Effector memory CD8-positive, alpha-beta T cell (primary cell): ENCODE results near the gene PM20D1.
A peak's percentile ranks its signal among the peaks of the same experiment; 100 is the strongest.
"Not testable (repeated sequence)": the region's sequence is repeated elsewhere in the genome, so short reads cannot be mapped to it uniquely, and the experiment has no call there.

Source experiments
- ATAC-seq: fragments of 150-1000 bp; cut with Tn5 transposase; replicated peaks from 2 replicates; pipeline ENCODE4 v1.10.0; 2021; ENCODE audit warnings: mild to moderate bottlenecking, moderate library complexity
- DNase-seq, 3 experiments: peaks; one replicate each; pipeline ENCODE4 v3.0.0; 2021
- H3K27ac Mint-ChIP-seq, 2 donors: one replicate each; pipeline ENCODE4 v1.8.0; 2022; ENCODE audit warnings: mild to moderate bottlenecking in 2 of 2, mixed read lengths in 2 of 2, moderate library complexity in 2 of 2
- H3K27me3 Mint-ChIP-seq, 2 donors: one replicate each; pipeline ENCODE4 v1.8.0; 2022; ENCODE audit warnings: mixed read lengths in 2 of 2
- H3K36me3 Mint-ChIP-seq: one replicate; pipeline ENCODE4 v1.8.0; 2022; ENCODE audit warnings: mild to moderate bottlenecking, moderate library complexity, mixed read lengths; ENCODE audit not compliant: insufficient read depth
- H3K4me1 Mint-ChIP-seq, 2 donors: one replicate each; pipeline ENCODE4 v1.8.0; 2022; ENCODE audit warnings: low read depth in 2 of 2, mixed read lengths in 2 of 2
- H3K4me3 Mint-ChIP-seq, 2 donors: one replicate each; pipeline ENCODE4 v1.8.0; 2022; ENCODE audit warnings: mild to moderate bottlenecking in 2 of 2, mixed read lengths in 2 of 2, moderate library complexity in 2 of 2
- H3K9me3 Mint-ChIP-seq, 2 donors: one replicate each; pipeline ENCODE4 v1.8.0; 2022; ENCODE audit warnings: mixed read lengths in 2 of 2

The PM20D1 gene

DNA sequence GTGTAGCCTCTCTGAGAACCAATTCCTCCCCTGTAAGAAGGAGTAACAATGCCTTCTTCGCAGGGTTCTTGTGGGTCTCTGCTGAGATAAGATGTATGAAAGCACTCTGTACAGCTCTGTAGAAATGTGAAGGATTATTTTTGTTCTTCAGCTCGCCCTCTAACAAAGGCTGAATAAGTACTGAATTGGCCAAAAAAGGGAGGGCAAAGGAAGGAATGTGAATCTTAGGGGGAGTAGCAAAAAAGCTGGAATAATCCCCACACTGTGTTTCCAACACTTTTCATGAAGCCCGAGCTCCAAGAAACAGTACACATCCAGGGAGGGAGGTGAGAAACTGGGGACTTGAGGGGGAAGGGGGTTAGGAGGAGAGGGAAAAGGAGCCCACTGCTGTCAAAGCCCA lies 22.9 kb downstream of the PM20D1 start:
- H3K36me3 Mint-ChIP-seq = no peaks in the 10 kb centered on the region
- DNase-seq (no peak), ATAC-seq (no peak)
- H3K27me3 Mint-ChIP-seq = no peaks in the 10 kb centered on the region
- H3K4me3 Mint-ChIP-seq = no peak overlapping the region
- peaks cover 13 to 18% of the 10 kb centered on the region in 2 donors for H3K4me1 Mint-ChIP-seq
- H3K9me3 Mint-ChIP-seq = no peaks in the 10 kb centered on the region
- H3K27ac Mint-ChIP-seq = no peak overlapping the region

DNA sequence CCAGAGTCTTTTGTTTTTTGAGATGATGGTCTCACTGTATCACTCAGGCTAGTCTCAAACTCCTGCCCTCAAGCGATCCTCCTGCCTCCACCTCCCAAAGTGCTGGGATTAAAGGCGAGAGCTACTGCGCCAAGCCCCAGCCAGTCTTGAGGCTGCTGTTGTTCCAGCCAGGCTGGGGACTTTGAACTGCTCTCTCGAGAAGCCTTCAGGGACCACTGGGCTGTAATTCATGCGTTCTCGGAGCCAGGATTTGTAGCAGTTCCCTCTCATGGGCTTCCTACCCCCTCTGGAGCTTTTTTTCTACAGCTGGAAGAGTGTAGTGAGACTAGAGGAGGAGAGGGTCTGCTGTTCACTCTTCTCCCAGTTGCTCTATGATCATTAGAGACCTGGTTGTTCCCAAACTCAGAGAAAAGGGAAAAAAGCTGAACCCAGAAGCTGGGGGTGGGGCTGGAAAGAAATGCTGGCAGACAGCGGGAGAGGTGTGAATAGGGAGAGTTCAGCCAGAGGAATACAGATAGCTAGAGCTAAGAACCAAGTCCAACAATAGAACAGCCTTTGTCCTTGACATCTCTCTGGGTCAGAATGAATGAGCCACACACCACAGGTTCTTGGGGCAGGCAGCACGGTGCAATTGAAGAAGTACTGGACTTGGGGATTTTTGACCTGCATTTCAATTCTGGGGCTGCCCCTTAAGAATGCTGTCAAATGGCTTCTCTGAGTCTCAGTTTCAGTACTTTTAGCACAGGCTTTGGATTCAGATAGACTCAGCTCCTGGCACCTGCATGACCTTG lies 23.7 kb downstream of the PM20D1 start:
- Mint-ChIP-seq H3K36me3 (no peaks in the 10 kb centered on the region), H3K27ac (no peak overlapping the region), H3K27me3 (no peaks in the 10 kb centered on the region), H3K9me3 (no peaks in the 10 kb centered on the region), H3K4me1 (peaks cover 13 to 16% of the 10 kb centered on the region in 2 donors), H3K4me3 (no peak overlapping the region)
- ATAC-seq (no peak), DNase-seq (no peak)

DNA sequence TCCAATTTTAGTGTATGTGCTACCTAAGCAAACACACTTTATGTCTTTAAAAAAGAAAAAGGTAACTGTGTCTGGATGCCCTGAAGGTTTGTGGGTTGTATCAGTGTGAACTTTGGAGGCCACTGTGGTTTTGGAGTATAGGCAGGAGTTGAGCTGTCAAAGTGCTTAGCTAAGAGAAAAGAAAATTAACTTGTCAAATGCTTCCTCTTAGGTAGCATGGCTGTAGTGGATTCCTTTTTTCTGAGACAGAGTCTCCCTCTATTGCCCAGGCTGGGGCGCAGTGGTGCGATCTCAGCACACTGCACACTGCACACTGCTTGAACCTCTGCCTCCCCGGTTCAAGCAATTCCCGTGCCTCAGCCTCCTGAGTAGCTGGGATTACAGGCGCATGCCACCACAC lies 25.8 kb downstream of the PM20D1 start:
- no peaks in the 10 kb centered on the region for H3K27me3 Mint-ChIP-seq
- H3K36me3 Mint-ChIP-seq = no peaks in the 10 kb centered on the region
- H3K4me1 Mint-ChIP-seq = peaks cover 13 to 16% of the 10 kb centered on the region in 2 donors
- H3K9me3 Mint-ChIP-seq = no peaks in the 10 kb centered on the region
- ATAC-seq (peak; percentile 86), DNase-seq (no peak)
- H3K27ac Mint-ChIP-seq = peak overlapping the region in 1 of 2 donors; percentile 54
- H3K4me3 Mint-ChIP-seq = peak overlapping the region in 1 of 2 donors; percentile 39

DNA sequence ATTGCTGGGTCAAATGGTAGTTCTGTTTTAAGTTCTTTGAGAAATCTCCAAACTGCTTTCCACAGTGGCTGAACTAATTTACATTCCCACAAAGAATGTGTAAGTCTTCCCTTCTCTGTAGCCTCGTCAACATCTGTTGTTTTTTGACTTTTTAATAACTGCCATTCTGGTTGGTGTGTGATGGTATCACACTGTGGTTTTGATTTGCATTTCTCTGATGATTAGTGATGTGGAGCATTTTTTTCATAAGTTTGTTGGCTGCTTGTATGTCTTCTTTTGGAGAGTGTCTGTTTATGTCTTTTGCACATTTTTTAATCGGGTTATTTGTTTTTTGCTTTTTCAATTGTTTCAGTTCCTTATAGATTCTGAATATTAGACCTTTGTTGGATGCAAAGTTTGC lies 26.7 kb downstream of the PM20D1 start:
- H3K9me3 Mint-ChIP-seq, H3K36me3 Mint-ChIP-seq, H3K27me3 Mint-ChIP-seq, DNase-seq: not testable (repeated sequence)
- ATAC-seq = peak; percentile 46
- peaks cover 13 to 16% of the 10 kb centered on the region in 2 donors for H3K4me1 Mint-ChIP-seq
- H3K4me3 Mint-ChIP-seq = peak overlapping the region; percentile 2 to 7
- peak overlapping the region in 1 of 2 donors; percentile 54 for H3K27ac Mint-ChIP-seq

DNA sequence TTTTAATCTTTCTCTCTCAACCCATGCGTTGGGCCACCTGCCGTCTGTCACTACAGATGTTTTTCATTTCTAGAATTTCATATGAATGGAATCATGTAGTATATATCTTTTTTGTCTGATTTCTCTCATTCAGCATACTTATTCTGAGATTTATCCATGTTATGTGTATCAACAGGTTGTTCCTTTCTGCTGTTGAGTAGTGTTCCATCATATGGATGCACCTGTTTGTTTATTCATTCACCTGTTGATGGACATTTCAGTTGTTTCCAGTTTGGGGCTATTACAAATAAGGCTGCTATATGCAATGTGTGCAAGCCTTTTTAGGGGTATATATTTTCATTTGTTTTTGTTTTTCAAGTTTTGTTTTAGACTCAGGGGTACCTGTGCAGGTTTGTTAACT lies 27.5 kb downstream of the PM20D1 start:
- Mint-ChIP-seq H3K9me3 (no peaks in the 10 kb centered on the region), H3K27ac (no peak overlapping the region), H3K4me1 (peaks cover 13 to 16% of the 10 kb centered on the region in 2 donors), H3K36me3 (no peaks in the 10 kb centered on the region), H3K4me3 (no peak overlapping the region), H3K27me3 (no peaks in the 10 kb centered on the region)
- ATAC-seq = no peak
- no peak for DNase-seq

DNA sequence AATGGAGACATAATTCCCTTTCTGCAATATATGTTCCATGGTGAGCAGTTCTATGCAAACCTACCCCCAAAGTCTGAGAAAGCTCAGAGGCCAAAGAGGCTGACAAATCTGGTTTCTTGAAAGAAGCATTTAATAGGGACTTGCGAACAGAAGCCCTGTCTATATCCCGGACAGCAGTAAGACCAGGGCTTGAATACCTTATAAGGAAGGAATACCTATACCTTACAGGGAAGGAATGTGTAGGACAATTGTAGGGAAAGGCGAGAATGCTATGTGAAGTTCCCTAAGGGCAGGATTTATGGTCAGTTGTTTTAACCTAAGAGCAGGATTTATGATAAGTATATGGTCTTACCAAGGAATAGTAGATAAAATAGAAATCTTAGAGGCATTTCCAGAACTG lies 31.9 kb downstream of the PM20D1 start:
- Mint-ChIP-seq H3K9me3 (no peaks in the 10 kb centered on the region), H3K36me3 (peaks cover 8% of the 10 kb centered on the region), H3K4me3 (no peak overlapping the region), H3K27me3 (no peaks in the 10 kb centered on the region), H3K4me1 (peaks cover 7 to 11% of the 10 kb centered on the region in 2 donors), H3K27ac (no peak overlapping the region)
- no peak for ATAC-seq
- DNase-seq = no peak

DNA sequence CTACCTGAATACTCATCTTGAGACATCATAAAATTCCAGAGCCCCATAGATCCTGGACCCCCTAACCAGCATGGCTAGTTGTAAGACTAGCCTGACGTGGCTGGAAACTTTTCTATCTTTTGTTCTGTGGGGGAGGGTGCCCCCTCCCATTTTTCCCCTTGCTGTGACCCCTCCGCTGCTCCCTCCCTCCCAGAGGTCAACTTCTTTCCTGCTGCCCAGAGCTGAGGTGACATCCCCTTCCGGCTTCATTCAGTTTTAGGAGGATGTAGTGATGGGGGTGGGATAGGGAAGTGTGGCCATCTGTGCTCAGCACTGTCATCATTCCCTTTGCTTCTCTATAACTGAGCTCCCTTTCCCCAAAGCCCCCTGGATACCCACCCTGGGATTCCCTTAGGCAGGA lies 32.6 kb downstream of the PM20D1 start:
- Mint-ChIP-seq H3K4me1 (peaks cover 9 to 10% of the 10 kb centered on the region in 2 donors), H3K4me3 (no peak overlapping the region), H3K27me3 (no peaks in the 10 kb centered on the region), H3K9me3 (no peaks in the 10 kb centered on the region), H3K27ac (no peak overlapping the region), H3K36me3 (peaks cover 10% of the 10 kb centered on the region)
- no peak for DNase-seq
- ATAC-seq = no peak

DNA sequence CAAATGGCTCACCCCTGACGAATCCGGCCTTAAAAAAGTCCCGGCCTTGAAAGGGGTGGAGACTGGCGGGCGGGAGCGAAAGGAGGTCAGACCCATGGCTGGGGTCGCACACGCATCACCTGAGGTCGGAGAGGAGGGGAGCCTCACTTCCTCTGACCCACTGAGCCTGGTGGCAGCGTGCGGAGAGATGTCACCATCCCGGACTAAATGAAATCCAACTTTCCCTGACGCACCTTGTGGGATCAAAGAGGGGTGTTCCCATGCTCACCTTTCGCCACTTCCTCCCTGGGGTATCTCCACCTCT lies 36.2 kb downstream of the PM20D1 start:
- H3K4me3 Mint-ChIP-seq = peak overlapping the region; percentile 93 to 95

DNA sequence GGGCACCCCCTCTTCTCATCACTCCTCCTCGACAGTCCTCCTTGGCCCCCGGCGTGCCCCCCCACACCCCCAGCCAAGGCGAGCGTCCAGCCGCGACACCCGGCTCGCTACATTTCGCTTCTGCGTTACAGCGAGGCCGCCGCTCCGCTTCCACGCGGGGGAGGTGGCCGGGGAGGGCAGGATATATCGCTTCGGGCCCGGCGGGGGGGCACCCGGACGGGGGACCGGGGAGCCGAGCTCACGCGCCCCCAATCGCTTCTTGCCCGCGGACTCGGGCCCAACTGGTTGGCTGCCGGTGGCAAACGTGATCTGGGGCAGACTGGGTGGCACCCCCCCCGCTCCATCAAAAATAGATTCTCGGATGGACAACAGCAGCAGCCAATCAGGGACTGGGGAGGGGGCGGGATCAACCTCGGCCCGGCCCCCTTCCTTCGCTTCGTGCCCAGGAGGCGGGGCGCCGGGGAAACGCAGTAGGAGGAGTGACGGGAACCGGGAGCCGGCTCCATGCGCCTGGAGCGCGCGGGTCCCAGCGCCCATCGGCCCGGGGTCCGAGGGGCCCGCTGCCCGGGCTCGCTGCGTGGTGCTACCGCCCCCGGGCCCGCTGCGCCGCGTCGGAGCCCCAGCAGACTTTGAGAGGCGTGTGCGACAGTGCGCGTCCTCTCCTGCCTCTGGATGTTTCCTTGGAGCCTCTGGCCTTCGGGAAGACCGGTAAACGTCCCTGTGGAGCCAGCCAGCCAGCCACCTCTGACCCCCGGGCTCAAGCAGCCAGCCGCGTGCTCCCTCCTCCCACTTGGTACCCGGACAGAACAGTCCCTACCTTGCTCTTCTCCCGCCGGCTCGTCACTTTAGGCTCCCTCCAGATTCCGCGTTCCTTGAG lies 36.8 kb downstream of the PM20D1 start, which contains the start of gene SLC41A1:
Gene SLC41A1 (minus strand): TSS at position 321 of the 877 bp plus-strand sequence. CDS start 2,757 bp downstream, outside the sequence.
- ATAC-seq (peak; percentile 92), DNase-seq (peak; percentile 88 to 89 (median 89))
- Mint-ChIP-seq H3K27ac (peak within 1 kb of the TSS; percentile 93 to 95), H3K4me3 (peak within 1 kb of the TSS; percentile 93 to 95), H3K27me3 (no peaks in the 10 kb centered on the region), H3K4me1 (peaks cover 48 to 51% of the 10 kb centered on the region in 2 donors), H3K36me3 (peaks cover 21% of the 10 kb centered on the region), H3K9me3 (no peaks in the 10 kb centered on the region)

More for the DNA sequence above, 36.2 kb downstream of the PM20D1 start:
- Mint-ChIP-seq H3K36me3 (peaks cover 20% of the 10 kb centered on the region), H3K9me3 (no peaks in the 10 kb centered on the region), H3K27ac (peak overlapping the region; percentile 93 to 95), H3K4me1 (peaks cover 42 to 45% of the 10 kb centered on the region in 2 donors), H3K27me3 (no peaks in the 10 kb centered on the region)
- peak; percentile 18 for ATAC-seq
- peak in 1 of 3 experiments; percentile 36 for DNase-seq

DNA sequence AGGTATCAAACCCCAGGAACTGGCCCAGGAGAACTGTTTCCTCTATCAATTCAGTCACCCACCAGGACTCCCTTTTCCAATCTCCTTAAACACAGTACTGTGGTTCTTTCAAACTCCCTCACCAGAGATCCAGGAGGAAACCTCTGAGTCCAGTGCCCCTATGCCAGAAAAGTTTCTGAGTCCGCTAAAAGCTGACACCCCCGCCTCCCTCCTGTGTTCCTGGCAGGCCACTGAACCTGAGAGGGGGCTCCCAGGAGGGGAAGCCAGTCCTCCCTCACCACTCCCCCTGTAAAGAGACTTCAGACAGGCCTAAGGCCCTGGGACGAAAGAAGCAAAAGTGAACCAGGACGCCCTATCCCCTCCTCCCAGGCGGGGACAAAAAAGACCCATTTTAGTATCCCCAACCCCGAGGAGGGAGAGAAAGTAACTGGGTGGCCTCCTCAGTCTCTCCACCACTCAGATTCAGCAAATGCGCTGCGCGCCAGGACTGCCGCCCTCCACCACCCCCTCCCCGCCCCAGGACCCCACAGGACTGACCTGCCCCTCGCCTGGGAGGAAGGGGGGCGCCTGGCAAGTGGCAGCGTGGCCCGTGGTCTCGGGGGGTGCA lies 37.6 kb downstream of the PM20D1 start:
- peaks cover 52 to 54% of the 10 kb centered on the region in 2 donors for H3K4me1 Mint-ChIP-seq
- peak overlapping the region; percentile 93 to 95 for H3K27ac Mint-ChIP-seq
- peak; percentile 4 for ATAC-seq

DNA sequence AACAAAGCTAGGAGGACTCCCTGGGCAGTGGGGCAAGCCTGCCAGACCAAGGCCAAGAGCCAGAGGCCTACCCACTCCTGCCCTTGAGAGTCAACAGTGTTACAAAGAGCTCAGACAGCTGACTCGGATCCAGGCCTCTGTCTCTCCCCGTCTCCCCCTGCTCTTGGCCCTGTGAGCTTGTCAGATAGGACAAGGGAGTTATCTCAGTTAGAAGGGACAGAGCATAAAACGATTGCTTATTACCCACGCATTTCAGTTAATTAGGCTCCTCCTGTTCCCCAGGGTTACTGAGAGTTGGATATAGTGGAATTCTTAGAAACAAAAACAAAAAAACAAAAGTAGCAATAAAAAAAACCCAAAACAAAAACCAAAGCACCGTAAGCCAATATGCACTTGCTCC lies 38.3 kb downstream of the PM20D1 start:
- Mint-ChIP-seq H3K9me3 (no peaks in the 10 kb centered on the region), H3K4me1 (peaks cover 58 to 61% of the 10 kb centered on the region in 2 donors), H3K27ac (peak overlapping the region; percentile 93 to 95), H3K4me3 (peak overlapping the region; percentile 93 to 95), H3K36me3 (peaks cover 31% of the 10 kb centered on the region), H3K27me3 (no peaks in the 10 kb centered on the region)
- DNase-seq = no peak
- no peak for ATAC-seq

More for the DNA sequence above, 37.6 kb downstream of the PM20D1 start:
- DNase-seq = peak in 1 of 3 experiments; percentile 17
- H3K36me3 Mint-ChIP-seq = peaks cover 27% of the 10 kb centered on the region
- H3K4me3 Mint-ChIP-seq = peak overlapping the region; percentile 93 to 95
- H3K9me3 Mint-ChIP-seq = no peaks in the 10 kb centered on the region
- no peaks in the 10 kb centered on the region for H3K27me3 Mint-ChIP-seq

DNA sequence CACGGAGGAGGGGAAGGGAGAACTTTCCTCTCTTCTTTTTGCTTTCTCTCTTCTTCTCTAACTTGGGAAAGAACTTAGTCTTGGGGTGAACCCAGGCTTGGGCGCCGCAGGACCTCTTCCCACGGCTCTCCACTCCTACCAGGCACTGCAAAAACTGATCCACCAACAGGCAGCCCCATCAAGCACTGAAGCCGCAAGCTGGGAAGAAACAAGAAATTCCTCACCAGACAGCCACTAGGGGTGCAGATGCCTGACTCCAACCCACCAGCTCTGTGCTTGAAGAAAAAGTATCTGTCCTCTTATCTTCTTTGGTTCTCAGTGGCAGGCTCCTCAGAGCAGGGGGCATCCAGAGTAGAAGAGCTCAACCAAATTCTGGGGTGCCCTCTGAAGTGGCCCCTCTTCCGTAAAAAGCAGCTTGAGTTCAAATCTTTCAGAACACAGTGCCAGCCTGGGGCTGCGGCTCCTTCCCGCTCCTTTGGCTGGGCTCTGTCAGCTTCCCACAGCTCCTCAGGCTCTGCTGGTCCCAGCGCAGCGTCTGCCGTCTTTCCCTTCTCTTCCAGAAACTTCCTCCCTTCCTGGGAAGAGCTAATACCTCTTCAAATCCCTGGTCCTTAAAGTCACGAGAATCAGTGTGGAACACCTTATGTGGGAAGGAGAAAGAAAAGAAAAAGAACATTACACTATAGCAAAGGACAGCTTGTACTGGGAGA lies 39.3 kb downstream of the PM20D1 start:
- H3K27ac Mint-ChIP-seq = peak overlapping the region; percentile 49 to 95
- peak overlapping the region; percentile 93 to 95 for H3K4me3 Mint-ChIP-seq
- no peaks in the 10 kb centered on the region for H3K9me3 Mint-ChIP-seq
- peaks cover 68 to 72% of the 10 kb centered on the region in 2 donors for H3K4me1 Mint-ChIP-seq
- peaks cover 34% of the 10 kb centered on the region for H3K36me3 Mint-ChIP-seq
- H3K27me3 Mint-ChIP-seq = no peaks in the 10 kb centered on the region
- no peak for ATAC-seq
- no peak for DNase-seq

DNA sequence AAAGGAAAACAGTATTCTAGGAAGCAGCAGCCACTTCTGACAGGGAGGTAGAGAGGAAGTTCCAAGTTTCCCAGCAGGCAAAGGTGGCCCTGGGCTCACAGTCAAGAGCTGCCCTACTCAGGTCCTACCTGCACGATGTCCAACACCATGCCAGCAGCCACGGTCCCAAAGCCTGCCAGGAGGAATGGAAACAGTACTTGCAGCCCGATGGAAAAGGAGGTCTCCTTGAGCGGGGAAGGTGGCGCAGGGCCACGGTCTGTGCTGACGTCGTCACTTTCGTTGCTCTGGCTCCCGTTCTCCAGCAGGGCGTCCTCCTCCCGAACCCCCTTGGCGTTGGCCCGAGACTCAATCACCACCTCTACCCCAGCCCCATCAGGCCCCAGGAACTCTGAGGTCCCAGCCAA lies 40.0 kb downstream of the PM20D1 start:
- ATAC-seq (no peak), DNase-seq (no peak)
- H3K4me3 Mint-ChIP-seq = peak overlapping the region; percentile 93 to 95
- H3K4me1 Mint-ChIP-seq = peaks cover 75 to 78% of the 10 kb centered on the region in 2 donors
- H3K27me3 Mint-ChIP-seq = no peaks in the 10 kb centered on the region
- peaks cover 34% of the 10 kb centered on the region for H3K36me3 Mint-ChIP-seq
- H3K9me3 Mint-ChIP-seq = no peaks in the 10 kb centered on the region
- H3K27ac Mint-ChIP-seq = peak overlapping the region in 1 of 2 donors; percentile 44
